ENCODE results near the gene WHRN. TPM values are rescaled to one million over a fixed set of nuclear protein-coding genes. Genes with fewer than 3 reads are reported as not detected.

Gene WHRN
- total RNA-seq, 4 donors from 2014 or later = 3.0 to 15.5 (median 6.6) TPM

GRCh38 chr9:114480746-114481435 is 24.4 kb downstream of the WHRN start:
- no peak for TF ChIP-seq CTCF (IDR thresholded peaks at IDR 0.05)
- ATAC-seq (ENCODE audit: low FRiP score) (no peak), DNase-seq (ENCODE audit: low spot score) (no peak)

- no peak for TF ChIP-seq CTCF (IDR thresholded peaks at IDR 0.05)
- DNase-seq (ENCODE audit: low spot score) (no peak), ATAC-seq (ENCODE audit: low FRiP score) (no peak)
Measured at GRCh38 chr9:114478871-114479270, 26.4 kb downstream of the WHRN start.

GRCh38 chr9:114478459-114478858 is 26.8 kb downstream of the WHRN start:
- DNase-seq (ENCODE audit: low spot score) = no peak
- no peak for ATAC-seq (ENCODE audit: low FRiP score)
- no peak for TF ChIP-seq CTCF (IDR thresholded peaks at IDR 0.05)

- ATAC-seq (ENCODE audit: low FRiP score) (no peak), DNase-seq (ENCODE audit: low spot score) (no peak)
- TF ChIP-seq CTCF (IDR thresholded peaks at IDR 0.05) = no peak
Measured at GRCh38 chr9:114477642-114478041, 27.6 kb downstream of the WHRN start.

- DNase-seq (ENCODE audit: low spot score) (no peak), ATAC-seq (ENCODE audit: low FRiP score) (no peak)
Measured at GRCh38 chr9:114476891-114477469, 28.3 kb downstream of the WHRN start.

GRCh38 chr9:114475412-114476135 is 29.7 kb downstream of the WHRN start:
- DNase-seq (ENCODE audit: low spot score) (no peak), ATAC-seq (ENCODE audit: low FRiP score) (peak; percentile 80)
- TF ChIP-seq CTCF (IDR thresholded peaks at IDR 0.05) = no peak

More at GRCh38 chr9:114476891-114477469, 28.3 kb downstream of the WHRN start:
- TF ChIP-seq CTCF (IDR thresholded peaks at IDR 0.05) = no peak
